HG03457 (cell line): ENCODE data around the gene SC5D.

Source experiments
- ATAC-seq: cut with Tn5 transposase; IDR thresholded peaks from one replicate; pipeline ENCODE4 v1.9.1; 2021; ENCODE audit warnings: moderate number of reproducible peaks; ENCODE audit not compliant: unreplicated experiment

Gene SC5D

DNA sequence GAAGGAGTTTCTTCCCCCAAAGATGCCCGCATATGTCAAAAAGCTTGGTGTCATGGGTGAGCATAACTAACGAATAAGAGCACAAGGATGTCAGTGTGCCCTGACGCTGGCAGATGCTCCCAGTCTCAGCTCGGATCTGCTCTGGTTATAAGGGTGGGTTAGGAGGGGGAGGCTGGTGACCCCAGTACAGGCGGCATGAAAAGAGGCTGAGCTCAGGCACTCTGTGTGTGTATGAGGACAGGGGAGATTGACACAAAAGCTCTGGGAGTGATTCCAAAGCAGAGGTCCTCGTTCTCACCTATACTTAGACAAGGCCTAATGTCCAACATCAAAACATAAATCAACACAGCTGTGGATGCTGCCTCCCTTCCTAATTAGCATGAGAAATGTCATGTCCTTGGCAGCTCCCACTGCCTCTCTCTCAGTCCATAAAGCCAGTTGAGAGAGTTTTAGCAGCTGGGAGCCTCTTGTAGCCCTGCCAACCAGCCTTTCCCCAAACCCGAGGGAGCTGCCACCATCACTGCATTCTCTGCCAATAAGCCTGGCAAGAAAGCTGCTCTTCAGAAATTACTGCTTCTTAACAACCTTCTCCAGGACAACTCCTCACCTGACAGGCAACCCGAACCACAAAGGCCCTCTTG is 59.8 kb downstream of the SC5D start:
- ATAC-seq = no peak

GRCh38 chr11:121354192-121354591 is 61.6 kb downstream of the SC5D start:
- ATAC-seq = no peak

DNA sequence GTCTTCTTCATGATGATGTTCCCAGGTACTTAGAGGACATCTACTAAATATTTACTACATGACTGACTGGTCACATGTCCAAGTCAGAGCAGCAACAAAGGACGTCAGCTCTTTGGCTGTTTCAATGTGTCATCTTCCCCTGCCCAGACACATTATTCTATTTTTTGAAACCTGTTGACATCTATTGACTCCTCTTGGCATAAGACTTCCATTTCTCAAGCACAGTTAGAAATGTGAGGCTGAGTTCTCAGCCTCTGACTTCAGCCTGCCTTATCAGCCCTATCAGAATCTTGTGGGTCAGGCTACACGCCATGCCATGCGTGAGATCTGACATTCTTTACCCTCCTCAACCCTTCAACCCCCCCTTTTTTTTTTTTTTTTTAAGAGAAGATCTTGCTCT is 63.8 kb downstream of the SC5D start:
- ATAC-seq = no peak
